GM21367 (cell line): ENCODE data around the gene HDAC4.
"Not testable (repeated sequence)": the region's sequence is repeated elsewhere in the genome, so short reads cannot be mapped to it uniquely, and the experiment has no call there.

Experiments
- ATAC-seq: cut with Tn5 transposase; IDR thresholded peaks from one replicate; pipeline ENCODE4 v1.9.1; 2021; ENCODE audit not compliant: unreplicated experiment

HDAC4 gene

GRCh38 chr2:239285071-239285931 is 115.5 kb downstream of the HDAC4 start:
- ATAC-seq: no peak

DNA sequence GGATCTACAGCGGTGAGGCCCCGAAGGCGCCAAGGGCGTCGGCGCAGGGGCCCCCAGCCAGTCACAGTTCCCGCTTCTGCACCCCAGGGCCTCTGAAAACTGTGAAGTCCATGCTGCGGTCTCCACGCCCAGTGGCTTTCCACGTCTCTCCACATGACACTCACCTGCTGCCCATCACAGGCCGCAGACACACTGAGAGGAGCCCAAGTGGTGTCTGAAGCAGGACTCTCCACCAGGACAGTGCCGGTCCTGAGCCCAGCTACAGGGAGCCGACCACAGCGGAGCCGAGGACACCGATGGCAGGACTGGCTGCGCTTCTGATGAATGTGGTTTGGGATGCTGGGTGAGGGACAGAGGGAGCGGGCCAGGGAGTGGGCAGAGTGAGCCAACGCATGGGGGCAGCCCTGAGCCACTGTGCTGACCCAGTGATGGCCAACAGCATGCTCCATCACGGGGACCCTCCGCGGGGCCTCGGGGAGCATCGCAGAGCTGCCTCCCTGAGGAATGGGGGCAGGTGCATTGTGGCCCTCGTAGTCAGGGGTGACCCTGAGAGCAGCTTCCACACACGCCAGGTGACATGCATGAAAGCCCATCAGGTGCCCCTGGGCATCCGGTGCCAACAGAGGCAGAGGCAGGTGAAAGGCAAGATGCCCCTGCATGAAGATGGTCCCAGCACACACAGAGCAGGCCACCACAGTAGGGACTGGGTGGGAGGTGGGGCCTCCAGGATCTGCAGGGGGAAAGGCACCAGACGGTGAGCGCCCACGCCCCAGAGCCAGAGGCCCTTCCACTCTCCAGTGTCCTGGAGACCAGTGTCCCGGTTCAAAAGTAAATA is 116.6 kb downstream of the HDAC4 start:
- ATAC-seq: no peak

DNA sequence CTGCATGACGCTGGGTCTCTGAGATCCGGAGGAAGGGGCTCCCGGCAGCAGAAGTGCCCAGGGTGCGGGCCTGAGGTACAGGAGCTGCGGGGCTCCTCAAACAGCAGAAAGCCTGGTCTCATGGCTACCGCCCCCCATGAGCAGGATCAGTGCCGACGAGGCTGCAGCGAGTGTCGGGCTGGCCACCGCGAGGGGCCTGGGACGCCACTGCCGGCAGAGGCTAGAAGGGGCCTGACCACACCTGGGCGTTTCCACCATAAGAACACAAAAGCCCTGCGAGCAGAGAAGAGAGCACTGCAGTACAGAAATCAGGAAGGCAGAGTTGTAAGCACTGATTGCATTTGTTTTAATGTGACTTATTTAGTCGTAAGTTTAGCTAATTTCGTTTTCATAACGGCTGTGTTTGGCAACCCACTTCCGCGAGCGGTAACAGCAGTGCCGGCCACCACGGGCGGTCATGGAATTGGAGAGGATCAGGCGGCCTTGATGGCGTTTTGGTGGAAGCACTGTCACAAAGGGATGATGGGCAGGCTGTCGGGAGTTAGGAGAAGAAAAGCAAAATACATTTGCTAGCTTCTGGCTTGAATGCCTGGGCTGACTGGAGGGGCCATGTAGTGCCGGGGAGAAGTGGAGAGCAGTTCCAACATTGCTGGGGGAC is 117.4 kb downstream of the HDAC4 start:
- ATAC-seq: no peak

DNA sequence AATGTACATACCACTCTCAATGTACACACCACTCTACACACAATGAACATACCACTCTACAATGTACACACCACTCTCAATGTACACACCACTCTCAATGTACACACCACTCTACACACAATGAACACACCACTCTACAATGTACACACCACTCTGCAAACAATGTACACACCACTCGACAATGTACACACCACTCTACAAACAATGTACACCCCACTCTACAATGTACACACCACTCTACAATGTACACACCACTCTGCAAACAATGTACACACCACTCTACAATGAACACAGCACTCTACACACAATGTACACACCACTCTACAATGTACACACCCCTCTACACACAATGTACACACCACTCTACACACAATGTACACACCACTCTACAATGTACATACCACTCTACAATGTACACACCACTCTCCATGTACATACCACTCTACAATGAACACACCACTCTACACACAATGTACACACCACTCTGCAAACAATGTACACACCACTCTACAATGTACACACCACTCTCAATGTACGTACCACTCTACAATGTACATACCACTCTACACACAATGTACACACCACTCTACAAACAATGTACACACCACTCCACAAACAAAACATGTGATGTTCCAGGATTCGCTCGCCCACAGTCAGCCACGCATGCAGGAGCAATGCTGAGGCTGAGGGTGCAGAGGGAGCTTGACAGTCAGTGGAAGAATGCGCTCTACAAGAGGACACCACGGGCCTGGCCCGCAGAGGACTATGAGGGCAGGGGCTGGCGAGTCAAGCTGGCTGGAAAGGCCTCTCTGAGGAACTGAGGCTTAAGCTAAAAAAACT is 118.2 kb downstream of the HDAC4 start:
- ATAC-seq: no peak

GRCh38 chr2:239280296-239281017 is 120.4 kb downstream of the HDAC4 start:
- ATAC-seq: not testable (repeated sequence)

GRCh38 chr2:239279508-239280295 is 121.1 kb downstream of the HDAC4 start:
- ATAC-seq: no peak

GRCh38 chr2:239278941-239279365 is 121.9 kb downstream of the HDAC4 start:
- no peak for ATAC-seq

DNA sequence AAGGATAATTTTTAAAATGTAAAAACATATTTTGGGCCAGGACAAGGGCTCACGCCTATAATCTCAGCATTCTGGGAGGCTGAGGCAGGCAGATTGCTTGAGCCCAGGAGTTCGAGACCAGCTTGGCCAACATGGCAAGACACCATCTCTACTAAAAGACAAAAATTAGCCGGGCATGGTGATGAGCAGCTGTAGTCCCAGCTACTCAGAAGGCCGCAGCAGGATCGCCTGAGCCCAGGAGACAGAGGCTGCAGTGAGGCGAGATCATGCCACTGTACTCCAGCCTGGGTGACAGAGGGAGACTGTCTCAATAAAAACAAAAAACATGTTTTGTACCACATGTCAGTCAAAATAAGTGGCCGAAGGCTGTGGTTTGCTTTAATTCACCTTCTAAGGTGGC is 122.5 kb downstream of the HDAC4 start:
- ATAC-seq: no peak

DNA sequence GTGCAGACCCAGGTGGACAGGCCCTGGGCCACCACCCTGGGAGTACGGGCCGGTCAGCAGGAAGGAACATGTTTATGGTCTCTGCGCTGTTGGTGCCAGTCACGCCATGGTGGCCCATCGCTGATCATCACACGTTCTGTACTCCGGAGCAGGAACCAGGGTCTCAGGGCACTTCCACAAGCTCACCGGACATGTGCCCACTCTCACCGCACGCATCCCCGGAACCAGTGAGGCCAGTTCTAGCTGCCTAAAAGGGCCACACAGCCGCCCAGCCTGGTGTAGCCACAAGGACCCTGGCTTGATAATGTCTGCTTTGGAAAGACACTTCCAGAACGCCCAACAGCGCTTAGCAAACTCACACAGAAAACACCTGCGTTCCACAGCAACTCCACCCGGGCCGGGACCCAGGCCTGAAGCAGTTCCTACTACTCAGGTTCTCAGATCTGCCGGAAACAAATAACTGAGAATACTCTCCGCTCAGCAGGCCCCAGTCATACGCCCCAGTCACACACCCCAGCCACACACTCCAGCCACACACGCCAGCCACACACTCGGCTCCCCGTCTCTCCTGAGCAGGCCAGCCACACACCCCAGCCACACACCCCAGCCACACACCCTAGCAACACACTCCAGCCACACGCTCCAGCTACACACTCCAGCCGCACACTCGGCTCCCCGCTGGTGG is 123.3 kb downstream of the HDAC4 start:
- no peak for ATAC-seq

GRCh38 chr2:239276851-239277250 is 124.0 kb downstream of the HDAC4 start:
- ATAC-seq: no peak

- ATAC-seq: no peak
Measured at GRCh38 chr2:239275847-239276831, 124.7 kb downstream of the HDAC4 start.

DNA sequence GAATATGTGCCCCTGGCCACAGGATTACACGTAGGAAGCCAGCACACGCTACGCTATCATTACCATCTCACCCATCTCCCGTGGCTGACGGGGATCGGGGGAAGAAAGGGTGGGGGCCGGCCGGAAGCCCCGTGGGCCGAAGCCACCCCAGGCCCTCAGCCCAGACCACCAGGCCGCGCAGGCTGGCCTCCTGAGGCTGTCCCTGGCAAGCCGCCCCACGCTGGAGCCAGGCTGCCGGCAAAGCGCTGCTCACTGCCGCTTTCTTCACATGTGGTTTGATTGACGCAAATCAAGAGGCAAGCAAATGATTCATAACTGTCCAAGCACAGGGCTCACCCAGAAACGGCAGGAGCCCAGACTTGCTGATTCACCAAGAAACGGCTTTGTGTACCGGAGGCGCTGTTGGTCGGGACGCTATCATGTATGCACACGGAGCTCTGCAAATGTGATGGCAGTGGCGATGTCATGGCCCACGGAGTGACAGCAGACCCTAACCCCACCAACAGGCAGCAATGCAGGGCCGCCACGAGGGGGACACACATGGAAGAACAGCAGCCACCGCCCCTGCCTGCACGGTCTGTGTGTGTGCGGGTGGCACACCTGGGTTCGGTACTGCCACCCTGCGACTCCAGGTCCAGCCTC is 125.7 kb downstream of the HDAC4 start:
- peak; percentile 65 for ATAC-seq

GRCh38 chr2:239274391-239275043 is 126.3 kb downstream of the HDAC4 start:
- ATAC-seq: no peak

GRCh38 chr2:239273280-239274234 is 127.3 kb downstream of the HDAC4 start:
- no peak for ATAC-seq

- no peak for ATAC-seq
Measured at GRCh38 chr2:239272626-239273025, 128.2 kb downstream of the HDAC4 start.
